ENCODE results near the gene TLNRD1.

Gene TLNRD1

GRCh38 chr15:81029414-81030300, 28.9 kb downstream of the TLNRD1 start:
- DNase-seq, result no peak

GRCh38 chr15:81030301-81030750, 29.6 kb downstream of the TLNRD1 start:
- DNase-seq, result no peak

- no peak for DNase-seq
Measured at GRCh38 chr15:81031203-81031602, 30.5 kb downstream of the TLNRD1 start.

- no peak for DNase-seq
Measured at GRCh38 chr15:81032355-81032754, 31.6 kb downstream of the TLNRD1 start.

GRCh38 chr15:81032818-81033217, 32.1 kb downstream of the TLNRD1 start:
- no peak for DNase-seq

GRCh38 chr15:81033508-81033907, 32.8 kb downstream of the TLNRD1 start:
- no peak for DNase-seq

- DNase-seq, result no peak
Measured at GRCh38 chr15:81037952-81038743, 37.4 kb downstream of the TLNRD1 start.

GRCh38 chr15:81038975-81039607, 38.4 kb downstream of the TLNRD1 start:
- no peak for DNase-seq

- no peak for DNase-seq
Measured at GRCh38 chr15:81040757-81041156, 40.0 kb downstream of the TLNRD1 start.

- DNase-seq, result no peak
Measured at GRCh38 chr15:81043281-81043934, 42.7 kb downstream of the TLNRD1 start.

- no peak for DNase-seq
Measured at GRCh38 chr15:81043935-81044575, 43.3 kb downstream of the TLNRD1 start.

GRCh38 chr15:81046290-81046689, 45.6 kb downstream of the TLNRD1 start:
- DNase-seq, result no peak

GRCh38 chr15:81047928-81048327, 47.2 kb downstream of the TLNRD1 start:
- DNase-seq, result no peak

GRCh38 chr15:81049835-81050234, 49.1 kb downstream of the TLNRD1 start:
- no peak for DNase-seq

- DNase-seq, result no peak
Measured at GRCh38 chr15:81050259-81050658, 49.5 kb downstream of the TLNRD1 start.

GRCh38 chr15:81050805-81051204, 50.1 kb downstream of the TLNRD1 start:
- DNase-seq, result no peak

GRCh38 chr15:81052046-81052445, 51.3 kb downstream of the TLNRD1 start:
- no peak for DNase-seq

- no peak for DNase-seq
Measured at GRCh38 chr15:81053621-81054020, 52.9 kb downstream of the TLNRD1 start.

- no peak for DNase-seq
Measured at GRCh38 chr15:81054236-81054635, 53.5 kb downstream of the TLNRD1 start.
